HG02885 (cell line): Measurements from ENCODE around the gene CSN2.
A peak's percentile ranks its signal among the peaks of the same experiment; 100 is the strongest.
"Not testable (repeated sequence)": the region's sequence is repeated elsewhere in the genome, so short reads cannot be mapped to it uniquely, and the experiment has no call there.

Source experiments
- ATAC-seq: cut with Tn5 transposase; IDR thresholded peaks from one replicate; pipeline ENCODE4 v1.9.1; 2021; ENCODE audit warnings: mild to moderate bottlenecking; ENCODE audit not compliant: unreplicated experiment, poor library complexity

CSN2 gene

DNA sequence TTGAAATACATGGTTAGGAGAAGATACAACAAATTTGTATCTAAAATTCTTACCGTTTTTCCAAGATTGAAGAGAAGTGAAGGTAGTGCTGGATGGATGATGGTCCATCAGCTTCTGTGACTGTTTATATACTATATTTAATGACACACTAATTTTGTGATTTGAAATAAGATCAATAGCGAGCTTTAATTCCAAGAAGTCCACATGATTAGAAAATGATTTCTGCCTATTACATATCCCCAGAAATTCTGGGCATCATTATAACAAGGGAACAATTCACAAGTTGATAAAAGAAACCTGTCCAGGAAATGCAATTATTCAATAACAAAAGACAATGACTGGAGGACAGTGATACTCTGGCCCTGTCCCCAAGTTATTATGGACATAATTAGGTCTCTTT, at the start of gene CSN2:
CSN2 (minus strand) TSS at position 101 of the 400 bp plus-strand sequence. CDS start 4,733 bp downstream, outside the sequence.
- no peak for ATAC-seq

DNA sequence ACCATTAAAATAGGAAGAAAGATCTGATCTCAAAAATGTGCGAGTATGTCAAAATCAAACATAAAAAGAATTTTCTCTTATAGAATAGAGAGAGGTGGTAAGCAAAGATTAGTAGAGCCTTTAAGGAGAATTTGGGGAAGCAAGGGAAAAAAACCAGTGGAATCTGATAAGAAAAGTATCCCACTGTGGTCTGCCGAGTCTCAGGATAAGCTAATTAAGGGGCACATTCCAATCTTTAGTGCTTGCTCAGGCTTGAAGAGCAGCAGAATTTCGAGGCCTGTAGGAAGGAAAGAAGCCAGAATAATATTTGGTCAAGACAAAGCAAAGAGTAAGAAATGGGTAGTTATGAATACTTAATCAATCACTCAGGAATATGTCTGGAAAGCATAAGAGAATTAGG, 43.2 kb upstream of the CSN2 start:
- ATAC-seq: no peak

GRCh38 chr4:70002507-70002906, 37.0 kb upstream of the CSN2 start:
- ATAC-seq: no peak

GRCh38 chr4:70000711-70001110, 35.2 kb upstream of the CSN2 start:
- ATAC-seq: no peak

DNA sequence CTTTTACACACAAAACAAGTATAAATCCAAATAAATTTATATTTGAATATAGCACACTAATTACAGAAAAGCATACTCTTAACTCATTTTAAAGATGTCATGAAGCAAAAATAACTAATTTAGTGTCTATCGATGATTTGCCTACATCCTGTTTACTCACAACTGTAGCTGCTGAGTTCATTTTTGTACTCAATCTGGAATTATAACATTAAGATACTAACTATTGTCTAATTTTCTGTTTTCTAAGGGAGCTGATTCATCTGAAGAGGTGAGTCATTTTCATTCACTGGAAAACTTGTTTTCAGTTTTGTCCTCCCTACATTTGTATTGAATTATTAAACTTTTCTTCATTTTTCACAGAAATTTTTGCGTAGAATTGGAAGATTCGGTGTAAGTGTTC, 33.9 kb upstream of the CSN2 start:
- peak; percentile 58 for ATAC-seq

DNA sequence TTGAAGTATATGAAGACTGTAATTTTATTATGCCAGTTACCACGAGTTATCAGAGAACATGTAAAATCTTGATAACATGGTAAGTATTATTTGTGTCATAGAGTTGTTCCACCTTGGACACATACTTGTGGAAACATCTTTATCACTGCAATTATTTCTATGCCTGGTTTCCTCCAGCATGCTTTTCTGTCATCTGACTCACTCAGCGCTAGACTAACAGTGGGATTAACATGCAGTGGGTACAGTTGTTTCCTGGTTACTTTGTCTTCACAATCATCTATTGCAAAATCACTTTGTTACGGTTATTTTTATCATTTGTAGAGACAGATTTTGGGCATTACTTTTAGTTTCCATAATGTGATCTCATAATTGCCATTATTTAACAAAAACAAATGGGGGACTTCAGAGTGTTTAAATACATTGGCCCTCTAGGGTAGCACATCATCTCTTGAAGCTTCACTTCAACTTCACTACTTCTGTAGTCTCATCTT, 30.0 kb upstream of the CSN2 start, which contains the start of gene STATH:
STATH (plus strand) TSS at position 441 of the 491 bp plus-strand sequence. CDS start 2,472 bp downstream, outside the sequence.
- ATAC-seq: no peak

DNA sequence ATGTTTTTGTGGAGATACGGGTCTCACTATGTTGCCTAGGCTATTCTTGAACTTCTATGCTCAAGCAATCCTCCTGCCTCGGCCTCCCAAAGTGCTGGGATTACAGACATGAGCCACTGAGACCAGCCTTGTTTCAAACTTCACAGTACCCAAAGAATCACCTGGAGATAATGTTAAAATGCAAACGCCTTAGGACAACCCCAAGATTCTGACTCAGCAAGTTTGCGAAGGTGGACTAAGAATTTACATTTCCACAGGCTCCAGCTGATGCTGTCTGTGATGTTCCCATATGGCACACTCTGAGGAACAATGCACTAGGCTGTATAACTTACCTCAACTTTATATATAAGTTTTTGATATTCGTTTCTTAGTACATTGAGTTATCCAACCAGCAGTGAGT, 29.3 kb upstream of the CSN2 start:
- no peak for ATAC-seq

DNA sequence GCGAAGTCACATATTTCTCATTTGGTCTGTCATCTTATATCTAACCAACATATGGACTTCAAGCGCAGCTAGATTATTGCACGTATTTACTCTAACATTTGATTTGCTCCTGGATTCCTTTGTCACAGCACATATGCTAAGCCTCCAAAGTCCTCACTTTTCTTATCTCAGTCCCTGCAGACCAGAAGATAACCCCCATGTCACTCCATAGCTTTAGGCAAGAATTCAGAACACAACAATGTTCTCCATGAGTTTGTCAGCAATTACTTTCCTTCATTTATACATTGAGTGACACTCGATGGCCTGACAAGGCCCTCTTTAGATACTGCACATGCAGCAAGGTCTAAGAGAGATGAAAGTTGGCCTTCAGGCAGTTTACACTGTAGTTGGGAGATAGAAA, 25.5 kb upstream of the CSN2 start:
- ATAC-seq: no peak

DNA sequence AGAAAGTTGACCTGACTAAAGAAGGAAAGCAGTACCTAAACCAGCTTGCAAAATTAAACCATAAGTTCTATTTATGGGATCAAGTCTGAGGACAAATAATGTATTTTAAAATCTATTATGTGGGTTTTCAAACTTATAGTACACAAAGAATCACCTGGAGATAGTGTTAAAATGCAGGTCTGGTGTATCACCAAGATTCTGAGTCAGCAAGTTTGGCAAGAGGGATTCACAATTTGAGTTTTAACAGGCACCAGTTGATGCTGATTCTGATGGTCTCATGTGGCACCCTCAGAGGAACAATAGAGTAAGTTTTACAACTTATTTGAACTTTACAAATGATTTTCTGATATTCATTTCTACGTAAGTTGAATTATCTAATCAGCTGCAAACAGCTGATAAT, 21.1 kb upstream of the CSN2 start:
- ATAC-seq: no peak

- peak; percentile 82 for ATAC-seq
Observed at GRCh38 chr4:69984030-69984443, 18.5 kb upstream of the CSN2 start.

DNA sequence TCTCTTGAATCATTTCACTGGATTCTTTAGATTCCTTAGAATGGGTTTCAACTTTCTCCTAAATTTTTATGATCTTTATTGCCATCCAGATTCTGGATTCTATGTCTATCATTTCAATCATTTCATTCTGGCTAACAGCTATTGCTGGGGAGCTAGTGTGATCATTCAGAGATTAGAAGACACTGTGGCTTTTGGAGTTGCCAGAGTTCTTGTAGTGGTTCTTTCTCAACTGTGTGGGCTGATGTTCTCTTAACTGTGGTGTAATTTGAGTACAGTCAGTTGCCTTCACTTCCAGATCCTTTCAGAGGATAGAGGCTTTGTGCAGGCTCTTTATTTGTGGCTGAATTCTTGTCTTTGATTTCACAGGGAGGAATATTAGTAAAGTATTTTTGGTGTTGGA, 12.1 kb upstream of the CSN2 start:
- no peak for ATAC-seq

DNA sequence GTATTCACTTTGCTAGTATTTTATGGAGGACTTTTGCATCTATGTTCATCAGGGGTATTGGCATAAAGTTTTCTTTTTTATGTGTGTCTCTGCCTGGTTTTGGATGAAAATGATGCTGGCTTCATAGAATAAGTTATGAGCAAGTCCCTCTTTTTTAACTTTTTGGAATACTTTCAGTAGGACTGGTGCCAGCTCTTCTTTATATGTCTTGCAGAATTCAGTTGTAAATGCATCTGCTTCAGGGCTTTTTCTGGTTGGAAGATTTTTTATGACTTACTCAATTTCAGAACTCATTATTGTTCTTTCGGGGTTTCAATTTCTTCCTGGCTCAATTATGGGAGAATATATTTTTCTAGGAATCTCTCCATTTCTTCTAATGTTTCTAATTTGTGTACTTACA, 9.1 kb upstream of the CSN2 start:
- ATAC-seq: no peak

- no peak for ATAC-seq
Observed at GRCh38 chr4:69970071-69970470, 4.5 kb upstream of the CSN2 start.

GRCh38 chr4:69957209-69957608, 8.3 kb downstream of the CSN2 start:
- ATAC-seq: no peak

- ATAC-seq: no peak
Observed at GRCh38 chr4:69951602-69952001, 13.9 kb downstream of the CSN2 start.

DNA sequence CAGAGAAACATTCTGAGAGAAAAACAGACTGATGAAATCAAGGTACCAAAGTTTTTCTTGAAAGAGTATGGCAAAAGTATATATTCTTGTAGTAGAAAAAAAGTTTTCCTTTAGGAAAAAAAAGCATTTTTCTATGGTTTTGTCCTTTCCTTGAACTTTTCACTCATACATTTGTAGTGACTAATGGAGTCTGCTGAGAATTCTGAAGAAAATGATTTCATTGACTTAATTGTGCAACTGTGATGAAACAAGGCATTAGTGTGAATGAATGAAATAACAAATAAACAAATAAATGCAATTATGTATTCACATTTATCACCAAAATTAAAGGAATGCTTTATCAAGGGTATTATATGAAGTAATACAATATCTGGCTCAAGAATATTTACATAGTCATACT, 29.0 kb downstream of the CSN2 start:
- ATAC-seq: no peak

GRCh38 chr4:69934150-69934549, 31.4 kb downstream of the CSN2 start:
- ATAC-seq: no peak

DNA sequence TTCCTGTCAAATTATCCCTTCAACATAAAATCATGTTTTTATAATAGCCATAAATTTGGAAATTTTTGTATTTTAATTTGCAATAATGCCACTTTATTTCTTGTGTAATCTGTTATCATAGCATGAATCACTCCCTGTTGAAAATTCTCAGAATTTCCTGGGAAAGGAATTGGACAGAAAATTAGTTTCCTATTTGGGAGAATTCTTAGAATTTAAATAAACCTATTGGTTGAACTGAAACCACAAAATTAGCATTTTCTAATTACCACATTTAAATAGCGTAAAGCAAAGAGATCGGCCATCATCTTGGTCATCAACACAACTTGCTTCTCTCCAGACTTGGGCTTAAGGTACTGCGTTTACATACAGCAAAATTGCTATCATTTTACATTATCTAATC, 34.8 kb downstream of the CSN2 start, which contains the start of gene CSN1S1:
CSN1S1 (plus strand) TSS at position 301 of the 400 bp plus-strand sequence. CDS start 1,488 bp downstream, outside the sequence.
- ATAC-seq: no peak

GRCh38 chr4:69923782-69924410, 41.6 kb downstream of the CSN2 start:
- not testable (repeated sequence) for ATAC-seq

DNA sequence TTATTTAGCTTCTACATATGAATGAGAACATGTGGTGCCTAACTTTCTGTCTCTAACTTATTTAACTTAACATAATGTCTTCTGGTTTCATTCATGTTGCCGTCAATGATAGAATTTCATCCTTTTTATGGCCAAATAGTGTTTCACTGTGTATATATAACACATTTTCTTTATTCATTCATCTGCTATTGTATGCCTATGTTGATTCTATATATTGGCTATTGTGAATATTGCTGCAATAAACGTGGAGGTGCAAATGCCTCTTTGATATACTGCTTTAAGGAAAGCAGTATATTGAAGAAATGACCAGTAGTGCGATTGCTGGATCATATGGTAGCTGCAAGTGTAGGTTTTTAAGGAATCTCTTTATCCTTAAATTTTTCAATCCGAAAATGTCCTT, 44.7 kb downstream of the CSN2 start:
- ATAC-seq: no peak

DNA sequence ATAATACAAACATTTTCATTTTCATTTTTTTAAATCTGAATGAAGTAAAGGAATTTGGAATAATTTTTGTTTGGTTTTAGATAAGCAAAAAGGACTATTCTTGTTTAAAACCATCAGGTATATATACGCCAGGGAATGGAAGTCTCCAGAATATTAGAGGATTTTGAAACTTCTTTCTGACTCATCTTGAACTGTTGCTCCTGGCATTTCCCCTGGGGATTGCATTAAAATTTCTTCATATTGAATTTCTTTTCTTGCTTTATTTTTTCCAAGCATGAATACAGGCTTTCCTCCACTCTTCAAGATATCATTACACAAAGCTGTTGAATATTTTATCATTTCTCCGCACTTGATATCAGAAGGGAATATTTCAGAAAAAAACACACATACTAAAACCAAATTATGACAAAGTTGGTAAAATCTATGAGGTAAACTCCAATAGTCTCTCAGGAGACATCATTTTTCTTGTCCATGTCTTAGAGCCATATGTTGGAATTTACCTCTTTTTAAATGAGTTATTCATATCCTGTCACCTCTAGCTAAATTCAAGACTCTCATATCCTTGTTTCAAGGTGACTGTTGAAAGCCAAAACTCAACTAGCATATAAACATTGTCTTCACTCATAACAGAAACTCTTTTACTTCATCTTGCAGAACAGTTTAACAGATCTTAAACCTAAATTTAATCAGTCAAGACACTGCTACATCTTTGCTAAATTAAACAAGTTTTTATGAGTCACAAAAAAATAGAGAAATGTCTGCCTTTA, 55.3 kb downstream of the CSN2 start:
- peak; percentile 87 for ATAC-seq
